Colon (tissue), 2 donors: ENCODE results near the gene IL1RL1.

Experiments used
- FAIRE-seq: peaks from 2 replicates; lab custom pipeline; 2012; peaks lifted over from hg19 to GRCh38; lab: Jason Lieb, UNC
- donor health status: control.
- donor health status: control.

Gene IL1RL1

GRCh38 chr2:102337012-102337411, 25.6 kb downstream of the IL1RL1 start:
- FAIRE-seq = no peak

- no peak for FAIRE-seq
Observed at GRCh38 chr2:102337481-102338386, 26.4 kb downstream of the IL1RL1 start.

GRCh38 chr2:102340778-102341177, 29.4 kb downstream of the IL1RL1 start:
- no peak for FAIRE-seq

GRCh38 chr2:102342888-102343287, 31.5 kb downstream of the IL1RL1 start:
- FAIRE-seq = no peak

GRCh38 chr2:102344397-102344796, 33.0 kb downstream of the IL1RL1 start:
- no peak for FAIRE-seq

- no peak for FAIRE-seq
Observed at GRCh38 chr2:102345329-102345920, 34.1 kb downstream of the IL1RL1 start.

GRCh38 chr2:102346381-102347130, 35.2 kb downstream of the IL1RL1 start:
- FAIRE-seq = no peak

GRCh38 chr2:102350137-102350793, 38.9 kb downstream of the IL1RL1 start:
- no peak for FAIRE-seq

- no peak for FAIRE-seq
Observed at GRCh38 chr2:102355526-102356380, 44.4 kb downstream of the IL1RL1 start, which contains the start of gene IL18R1. IL18R1 (plus strand) TSS chr2:102355796; CDS start chr2:102362661, 6,865 bp downstream.

GRCh38 chr2:102356381-102356712, 45.0 kb downstream of the IL1RL1 start:
- FAIRE-seq = no peak

GRCh38 chr2:102356741-102357140, 45.4 kb downstream of the IL1RL1 start:
- FAIRE-seq = no peak

GRCh38 chr2:102357937-102358336, 46.6 kb downstream of the IL1RL1 start:
- FAIRE-seq = no peak

GRCh38 chr2:102358496-102358895, 47.1 kb downstream of the IL1RL1 start:
- no peak for FAIRE-seq

GRCh38 chr2:102359527-102359926, 48.2 kb downstream of the IL1RL1 start:
- FAIRE-seq = no peak

GRCh38 chr2:102361632-102362241, 50.4 kb downstream of the IL1RL1 start:
- FAIRE-seq = no peak

- no peak for FAIRE-seq
Observed at GRCh38 chr2:102365763-102366162, 54.4 kb downstream of the IL1RL1 start.

- FAIRE-seq = no peak
Observed at GRCh38 chr2:102366406-102367112, 55.2 kb downstream of the IL1RL1 start.

GRCh38 chr2:102367331-102367971, 56.1 kb downstream of the IL1RL1 start:
- FAIRE-seq = no peak

GRCh38 chr2:102368461-102369109, 57.2 kb downstream of the IL1RL1 start:
- FAIRE-seq = no peak
